H1 (cell line): ENCODE measurements around the gene KIR3DL3. TPM values are rescaled to one million over a fixed set of nuclear protein-coding genes. Genes with fewer than 3 reads are reported as not detected.

ENCODE experiments used
- CHD2 ChIP-seq: IDR thresholded peaks from 2 replicates; pipeline ENCODE4 v1.6.1; 2012; ENCODE audit warnings: low read length, improper control_type of control experiment
- KDM1A ChIP-seq: fragments of 200-600, 300-600 bp; sonication (generic); IDR thresholded peaks from 2 replicates; pipeline ENCODE4 v1.7.1; 2016; ENCODE audit warnings: mild to moderate bottlenecking, low read length, borderline replicate concordance
- NRF1 ChIP-seq: IDR thresholded peaks from 2 replicates; pipeline ENCODE4 v1.6.1; 2011; ENCODE audit warnings: mild to moderate bottlenecking, low read depth, low read length, improper control_type of control experiment
- PHF8 ChIP-seq: fragments of 200-600 bp; sonication (generic); conservative IDR thresholded peaks from 2 replicates; pipeline ENCODE4 v1.7.1; 2012; ENCODE audit warnings: low read depth, mild to moderate bottlenecking, inconsistent platforms, low read length, moderate library complexity
- YY1 ChIP-seq: IDR thresholded peaks from 2 replicates; pipeline ENCODE4 v1.6.1; 2011; ENCODE audit warnings: low read depth, mild to moderate bottlenecking, low read length
- ZNF274 ChIP-seq: IDR thresholded peaks from 2 replicates; pipeline ENCODE4 v1.7.0; 2012; ENCODE audit warnings: low read length, borderline replicate concordance; ENCODE audit errors: extremely low read depth
- polyA plus RNA-seq, 7 experiments: library from polyadenylated mRNA; depleted of rRNA in 3 of 7; stranded (reverse) in 5 of 7; unstranded in 2 of 7; fragments of >200 nt in 5 of 7; fragments of 200-250 nt in 2 of 7; gene quantifications; 1 replicate in 5 of 7; 2 replicates in 1 of 7; 4 replicates in 1 of 7; pipeline versions ENCODE4 v1.2.1 to v1.2.3, GENCODE V29; 2011 to 2013; ENCODE audit warnings: missing spikeins in 2 of 7, mixed read lengths in 2 of 7
- total RNA-seq: library from RNA; stranded (reverse); fragmentation: NEBNext Ultra II Directional; extraction: Animal tissue kit (Norgen Biotek cat#: 25700); gene quantifications from 2 replicates; pipeline ENCODE4 v1.2.1, GENCODE V29; 2021
- TF ChIP-seq, protein P1 (sequence below): fragments of 300-600 bp; sonication (generic); IDR thresholded peaks from 2 replicates; pipeline ENCODE4 v1.7.1; 2012; ENCODE audit warnings: low read length, moderate library complexity, mild to moderate bottlenecking, inconsistent platforms; ENCODE audit not compliant: insufficient replicate concordance
- TF ChIP-seq, protein P2 (sequence below): IDR thresholded peaks from 2 replicates; pipeline ENCODE4 v1.6.1; 2011; ENCODE audit warnings: low read length, improper control_type of control experiment

Gene KIR3DL3
- total and polyA plus RNA-seq, 2 of the 8 experiments (the other 6 are each of a cell fraction or from before 2014, with no cell fraction given), result not detected

DNA sequence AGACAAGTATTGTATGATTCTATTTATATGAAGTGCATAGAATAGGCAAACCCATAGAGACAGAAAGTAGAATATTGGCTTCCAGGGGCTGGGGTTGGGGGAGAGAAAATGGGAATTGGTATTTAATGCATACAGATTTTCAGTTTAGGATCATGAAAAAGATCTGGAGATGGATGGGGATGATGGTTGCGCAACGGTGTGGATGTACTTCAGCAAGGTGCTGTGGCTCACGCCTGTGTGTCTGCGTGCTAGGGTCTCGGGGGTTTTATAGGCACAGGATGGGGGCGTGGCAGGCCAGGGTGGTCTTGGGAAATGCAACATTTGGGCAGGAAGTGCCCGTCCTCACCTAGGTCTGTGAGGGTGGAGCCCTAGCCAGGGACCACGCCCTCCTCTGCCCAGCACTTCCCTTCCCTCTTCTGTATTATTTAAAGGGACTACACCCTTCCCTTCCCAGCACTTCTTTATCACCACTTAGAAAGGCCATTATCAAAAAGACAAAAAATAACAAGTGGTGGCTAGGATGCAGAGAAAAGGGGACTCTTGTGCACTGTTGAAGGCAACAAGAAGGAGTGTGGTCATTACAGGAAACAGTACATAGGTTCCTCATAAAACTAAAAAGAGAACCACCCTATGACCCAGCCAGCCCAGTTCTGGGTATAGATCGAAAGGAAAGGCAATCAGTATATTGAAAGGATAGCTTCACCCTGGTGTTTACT, 32.5 kb upstream of the KIR3DL3 start (continued):
- TF ChIP-seq, protein P1, sequence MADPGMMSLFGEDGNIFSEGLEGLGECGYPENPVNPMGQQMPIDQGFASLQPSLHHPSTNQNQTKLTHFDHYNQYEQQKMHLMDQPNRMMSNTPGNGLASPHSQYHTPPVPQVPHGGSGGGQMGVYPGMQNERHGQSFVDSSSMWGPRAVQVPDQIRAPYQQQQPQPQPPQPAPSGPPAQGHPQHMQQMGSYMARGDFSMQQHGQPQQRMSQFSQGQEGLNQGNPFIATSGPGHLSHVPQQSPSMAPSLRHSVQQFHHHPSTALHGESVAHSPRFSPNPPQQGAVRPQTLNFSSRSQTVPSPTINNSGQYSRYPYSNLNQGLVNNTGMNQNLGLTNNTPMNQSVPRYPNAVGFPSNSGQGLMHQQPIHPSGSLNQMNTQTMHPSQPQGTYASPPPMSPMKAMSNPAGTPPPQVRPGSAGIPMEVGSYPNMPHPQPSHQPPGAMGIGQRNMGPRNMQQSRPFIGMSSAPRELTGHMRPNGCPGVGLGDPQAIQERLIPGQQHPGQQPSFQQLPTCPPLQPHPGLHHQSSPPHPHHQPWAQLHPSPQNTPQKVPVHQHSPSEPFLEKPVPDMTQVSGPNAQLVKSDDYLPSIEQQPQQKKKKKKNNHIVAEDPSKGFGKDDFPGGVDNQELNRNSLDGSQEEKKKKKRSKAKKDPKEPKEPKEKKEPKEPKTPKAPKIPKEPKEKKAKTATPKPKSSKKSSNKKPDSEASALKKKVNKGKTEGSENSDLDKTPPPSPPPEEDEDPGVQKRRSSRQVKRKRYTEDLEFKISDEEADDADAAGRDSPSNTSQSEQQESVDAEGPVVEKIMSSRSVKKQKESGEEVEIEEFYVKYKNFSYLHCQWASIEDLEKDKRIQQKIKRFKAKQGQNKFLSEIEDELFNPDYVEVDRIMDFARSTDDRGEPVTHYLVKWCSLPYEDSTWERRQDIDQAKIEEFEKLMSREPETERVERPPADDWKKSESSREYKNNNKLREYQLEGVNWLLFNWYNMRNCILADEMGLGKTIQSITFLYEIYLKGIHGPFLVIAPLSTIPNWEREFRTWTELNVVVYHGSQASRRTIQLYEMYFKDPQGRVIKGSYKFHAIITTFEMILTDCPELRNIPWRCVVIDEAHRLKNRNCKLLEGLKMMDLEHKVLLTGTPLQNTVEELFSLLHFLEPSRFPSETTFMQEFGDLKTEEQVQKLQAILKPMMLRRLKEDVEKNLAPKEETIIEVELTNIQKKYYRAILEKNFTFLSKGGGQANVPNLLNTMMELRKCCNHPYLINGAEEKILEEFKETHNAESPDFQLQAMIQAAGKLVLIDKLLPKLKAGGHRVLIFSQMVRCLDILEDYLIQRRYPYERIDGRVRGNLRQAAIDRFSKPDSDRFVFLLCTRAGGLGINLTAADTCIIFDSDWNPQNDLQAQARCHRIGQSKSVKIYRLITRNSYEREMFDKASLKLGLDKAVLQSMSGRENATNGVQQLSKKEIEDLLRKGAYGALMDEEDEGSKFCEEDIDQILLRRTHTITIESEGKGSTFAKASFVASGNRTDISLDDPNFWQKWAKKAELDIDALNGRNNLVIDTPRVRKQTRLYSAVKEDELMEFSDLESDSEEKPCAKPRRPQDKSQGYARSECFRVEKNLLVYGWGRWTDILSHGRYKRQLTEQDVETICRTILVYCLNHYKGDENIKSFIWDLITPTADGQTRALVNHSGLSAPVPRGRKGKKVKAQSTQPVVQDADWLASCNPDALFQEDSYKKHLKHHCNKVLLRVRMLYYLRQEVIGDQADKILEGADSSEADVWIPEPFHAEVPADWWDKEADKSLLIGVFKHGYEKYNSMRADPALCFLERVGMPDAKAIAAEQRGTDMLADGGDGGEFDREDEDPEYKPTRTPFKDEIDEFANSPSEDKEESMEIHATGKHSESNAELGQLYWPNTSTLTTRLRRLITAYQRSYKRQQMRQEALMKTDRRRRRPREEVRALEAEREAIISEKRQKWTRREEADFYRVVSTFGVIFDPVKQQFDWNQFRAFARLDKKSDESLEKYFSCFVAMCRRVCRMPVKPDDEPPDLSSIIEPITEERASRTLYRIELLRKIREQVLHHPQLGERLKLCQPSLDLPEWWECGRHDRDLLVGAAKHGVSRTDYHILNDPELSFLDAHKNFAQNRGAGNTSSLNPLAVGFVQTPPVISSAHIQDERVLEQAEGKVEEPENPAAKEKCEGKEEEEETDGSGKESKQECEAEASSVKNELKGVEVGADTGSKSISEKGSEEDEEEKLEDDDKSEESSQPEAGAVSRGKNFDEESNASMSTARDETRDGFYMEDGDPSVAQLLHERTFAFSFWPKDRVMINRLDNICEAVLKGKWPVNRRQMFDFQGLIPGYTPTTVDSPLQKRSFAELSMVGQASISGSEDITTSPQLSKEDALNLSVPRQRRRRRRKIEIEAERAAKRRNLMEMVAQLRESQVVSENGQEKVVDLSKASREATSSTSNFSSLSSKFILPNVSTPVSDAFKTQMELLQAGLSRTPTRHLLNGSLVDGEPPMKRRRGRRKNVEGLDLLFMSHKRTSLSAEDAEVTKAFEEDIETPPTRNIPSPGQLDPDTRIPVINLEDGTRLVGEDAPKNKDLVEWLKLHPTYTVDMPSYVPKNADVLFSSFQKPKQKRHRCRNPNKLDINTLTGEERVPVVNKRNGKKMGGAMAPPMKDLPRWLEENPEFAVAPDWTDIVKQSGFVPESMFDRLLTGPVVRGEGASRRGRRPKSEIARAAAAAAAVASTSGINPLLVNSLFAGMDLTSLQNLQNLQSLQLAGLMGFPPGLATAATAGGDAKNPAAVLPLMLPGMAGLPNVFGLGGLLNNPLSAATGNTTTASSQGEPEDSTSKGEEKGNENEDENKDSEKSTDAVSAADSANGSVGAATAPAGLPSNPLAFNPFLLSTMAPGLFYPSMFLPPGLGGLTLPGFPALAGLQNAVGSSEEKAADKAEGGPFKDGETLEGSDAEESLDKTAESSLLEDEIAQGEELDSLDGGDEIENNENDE, result no peak
- TF ChIP-seq CHD2, result no peak
- no peak for TF ChIP-seq ZNF274
- TF ChIP-seq PHF8, result no peak
- no peak for TF ChIP-seq NRF1
- TF ChIP-seq, protein P2, sequence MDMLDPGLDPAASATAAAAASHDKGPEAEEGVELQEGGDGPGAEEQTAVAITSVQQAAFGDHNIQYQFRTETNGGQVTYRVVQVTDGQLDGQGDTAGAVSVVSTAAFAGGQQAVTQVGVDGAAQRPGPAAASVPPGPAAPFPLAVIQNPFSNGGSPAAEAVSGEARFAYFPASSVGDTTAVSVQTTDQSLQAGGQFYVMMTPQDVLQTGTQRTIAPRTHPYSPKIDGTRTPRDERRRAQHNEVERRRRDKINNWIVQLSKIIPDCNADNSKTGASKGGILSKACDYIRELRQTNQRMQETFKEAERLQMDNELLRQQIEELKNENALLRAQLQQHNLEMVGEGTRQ, result no peak
- no peak for TF ChIP-seq YY1
- TF ChIP-seq KDM1A, result no peak
